Measurements from ENCODE around the gene ZNF217.

DNA sequence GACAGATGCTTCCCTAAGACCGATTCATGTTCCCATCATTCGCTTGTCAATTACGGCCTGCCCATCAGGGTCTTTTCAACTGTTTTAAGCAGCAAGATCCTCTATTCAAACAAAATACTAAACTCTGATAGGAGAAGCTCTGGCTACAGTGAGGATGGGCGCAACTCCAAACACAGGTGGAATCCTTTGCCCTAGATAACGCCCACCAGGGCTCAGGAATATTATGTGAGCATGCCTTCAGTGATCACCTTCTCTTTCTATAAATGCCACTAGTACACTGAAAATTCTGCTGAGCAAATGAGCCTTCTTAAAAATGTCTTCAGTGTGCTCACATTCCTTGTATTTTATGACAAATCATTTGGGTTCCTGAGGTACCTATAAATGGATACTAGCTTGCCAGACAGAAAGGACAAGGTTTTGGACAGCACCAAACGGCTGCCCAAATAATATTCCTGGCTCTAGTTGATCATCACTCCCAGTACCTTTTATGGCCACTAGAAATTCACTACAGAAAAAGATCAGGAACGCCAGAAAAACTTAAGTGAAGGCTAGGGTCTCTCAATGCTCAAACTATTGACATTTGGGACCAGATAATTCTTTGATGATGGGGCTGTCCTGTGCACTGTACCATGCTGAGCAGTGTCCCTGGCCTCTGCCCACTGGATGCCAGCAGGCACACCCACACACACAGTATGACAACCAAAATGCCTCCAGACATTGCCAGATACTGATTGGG, 13.1 kb downstream of the ZNF217 start:
- TF ChIP-seq, protein P1, sequence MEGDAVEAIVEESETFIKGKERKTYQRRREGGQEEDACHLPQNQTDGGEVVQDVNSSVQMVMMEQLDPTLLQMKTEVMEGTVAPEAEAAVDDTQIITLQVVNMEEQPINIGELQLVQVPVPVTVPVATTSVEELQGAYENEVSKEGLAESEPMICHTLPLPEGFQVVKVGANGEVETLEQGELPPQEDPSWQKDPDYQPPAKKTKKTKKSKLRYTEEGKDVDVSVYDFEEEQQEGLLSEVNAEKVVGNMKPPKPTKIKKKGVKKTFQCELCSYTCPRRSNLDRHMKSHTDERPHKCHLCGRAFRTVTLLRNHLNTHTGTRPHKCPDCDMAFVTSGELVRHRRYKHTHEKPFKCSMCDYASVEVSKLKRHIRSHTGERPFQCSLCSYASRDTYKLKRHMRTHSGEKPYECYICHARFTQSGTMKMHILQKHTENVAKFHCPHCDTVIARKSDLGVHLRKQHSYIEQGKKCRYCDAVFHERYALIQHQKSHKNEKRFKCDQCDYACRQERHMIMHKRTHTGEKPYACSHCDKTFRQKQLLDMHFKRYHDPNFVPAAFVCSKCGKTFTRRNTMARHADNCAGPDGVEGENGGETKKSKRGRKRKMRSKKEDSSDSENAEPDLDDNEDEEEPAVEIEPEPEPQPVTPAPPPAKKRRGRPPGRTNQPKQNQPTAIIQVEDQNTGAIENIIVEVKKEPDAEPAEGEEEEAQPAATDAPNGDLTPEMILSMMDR (IDR thresholded peaks at IDR 0.05): no peak
- no peak for TF ChIP-seq POLR2A (IDR thresholded peaks at IDR 0.05)
